Esophagus muscularis mucosa (tissue), 4 donors: Measurements from ENCODE around the gene CDH4.

Experiments
- EP300 ChIP-seq: sonication (generic); formaldehyde crosslinking; IDR thresholded peaks from one replicate; pipeline ENCODE4 v1.6.1; 2017; ENCODE audit warnings: antibody characterized with exemption
- POLR2A ChIP-seq: fragments of 450-650 bp; IDR thresholded peaks from one replicate; pipeline ENCODE4 v1.6.1; 2017; ENCODE audit warnings: antibody characterized with exemption, moderate library complexity, mild to moderate bottlenecking, low read depth
- TF ChIP-seq, protein P1 (sequence below), 3 experiments: fragments of 200-600 bp in 2 of 3; fragments of 450-650 bp in 1 of 3; sonication (generic) in 2 of 3; IDR thresholded peaks; one replicate each; pipeline ENCODE4 v1.5.1; 2017 to 2019; ENCODE audit warnings: antibody characterized with exemption in 3 of 3, mild to moderate bottlenecking in 2 of 3, moderate library complexity in 1 of 3

DNA sequence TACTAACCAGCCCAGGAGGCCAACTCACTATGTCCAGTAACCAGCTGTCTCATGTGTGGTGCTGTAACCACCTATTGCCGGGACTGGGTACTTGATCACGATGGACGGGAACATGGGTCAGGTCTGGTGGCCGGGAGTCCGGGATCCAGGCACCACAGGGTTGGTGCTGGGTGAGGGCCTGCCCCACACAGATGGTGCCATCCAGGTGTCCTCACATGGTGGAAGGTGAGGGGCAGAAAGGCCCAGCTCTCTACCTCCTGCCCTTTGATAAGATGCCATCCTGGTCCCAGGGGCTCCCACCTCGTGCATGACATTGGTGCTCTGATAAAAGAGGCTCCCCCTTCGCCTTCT is 697.3 kb downstream of the CDH4 start:
- TF ChIP-seq EP300 (no peak), POLR2A (no peak)
- TF ChIP-seq, protein P1, sequence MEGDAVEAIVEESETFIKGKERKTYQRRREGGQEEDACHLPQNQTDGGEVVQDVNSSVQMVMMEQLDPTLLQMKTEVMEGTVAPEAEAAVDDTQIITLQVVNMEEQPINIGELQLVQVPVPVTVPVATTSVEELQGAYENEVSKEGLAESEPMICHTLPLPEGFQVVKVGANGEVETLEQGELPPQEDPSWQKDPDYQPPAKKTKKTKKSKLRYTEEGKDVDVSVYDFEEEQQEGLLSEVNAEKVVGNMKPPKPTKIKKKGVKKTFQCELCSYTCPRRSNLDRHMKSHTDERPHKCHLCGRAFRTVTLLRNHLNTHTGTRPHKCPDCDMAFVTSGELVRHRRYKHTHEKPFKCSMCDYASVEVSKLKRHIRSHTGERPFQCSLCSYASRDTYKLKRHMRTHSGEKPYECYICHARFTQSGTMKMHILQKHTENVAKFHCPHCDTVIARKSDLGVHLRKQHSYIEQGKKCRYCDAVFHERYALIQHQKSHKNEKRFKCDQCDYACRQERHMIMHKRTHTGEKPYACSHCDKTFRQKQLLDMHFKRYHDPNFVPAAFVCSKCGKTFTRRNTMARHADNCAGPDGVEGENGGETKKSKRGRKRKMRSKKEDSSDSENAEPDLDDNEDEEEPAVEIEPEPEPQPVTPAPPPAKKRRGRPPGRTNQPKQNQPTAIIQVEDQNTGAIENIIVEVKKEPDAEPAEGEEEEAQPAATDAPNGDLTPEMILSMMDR (IDR thresholded peaks at IDR 0.05): no peak
